C4-2B (cell line): ENCODE data around the gene RAD21L1.

Source experiments
- H3K27ac ChIP-seq: fragments of 450-650 bp; 2 replicates; pipeline ENCODE4 v1.5.1; 2017
- ZFX ChIP-seq: fragments of 450-650 bp; IDR thresholded peaks from 2 replicates; pipeline ENCODE4 v1.6.1; 2017
- TF ChIP-seq, protein P1 (sequence below): fragments of 450-650 bp; conservative IDR thresholded peaks from 2 replicates; pipeline ENCODE4 v1.5.1; 2017; ENCODE audit warnings: mild to moderate bottlenecking

The RAD21L1 gene

DNA sequence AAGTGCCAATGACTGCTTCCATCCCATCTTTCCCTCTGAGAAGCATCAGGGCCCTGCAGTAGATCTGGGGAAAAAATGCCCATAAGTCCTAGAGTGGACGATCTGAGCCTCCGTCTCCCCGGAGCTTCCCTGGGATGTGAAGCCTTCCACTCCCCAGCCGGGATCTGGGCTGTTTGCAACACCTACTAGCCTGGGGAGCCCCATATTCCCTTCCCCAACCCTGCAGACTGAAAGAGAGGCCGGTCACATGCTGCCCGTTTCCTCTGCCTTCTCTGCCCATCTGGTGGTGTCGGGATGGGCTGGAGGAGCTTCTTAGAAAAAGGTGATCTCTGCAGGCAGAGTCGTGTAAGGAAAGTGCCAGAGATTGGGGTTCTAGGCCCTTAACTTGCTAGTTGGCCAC lies 41.3 kb downstream of the RAD21L1 start:
- TF ChIP-seq, protein P1, sequence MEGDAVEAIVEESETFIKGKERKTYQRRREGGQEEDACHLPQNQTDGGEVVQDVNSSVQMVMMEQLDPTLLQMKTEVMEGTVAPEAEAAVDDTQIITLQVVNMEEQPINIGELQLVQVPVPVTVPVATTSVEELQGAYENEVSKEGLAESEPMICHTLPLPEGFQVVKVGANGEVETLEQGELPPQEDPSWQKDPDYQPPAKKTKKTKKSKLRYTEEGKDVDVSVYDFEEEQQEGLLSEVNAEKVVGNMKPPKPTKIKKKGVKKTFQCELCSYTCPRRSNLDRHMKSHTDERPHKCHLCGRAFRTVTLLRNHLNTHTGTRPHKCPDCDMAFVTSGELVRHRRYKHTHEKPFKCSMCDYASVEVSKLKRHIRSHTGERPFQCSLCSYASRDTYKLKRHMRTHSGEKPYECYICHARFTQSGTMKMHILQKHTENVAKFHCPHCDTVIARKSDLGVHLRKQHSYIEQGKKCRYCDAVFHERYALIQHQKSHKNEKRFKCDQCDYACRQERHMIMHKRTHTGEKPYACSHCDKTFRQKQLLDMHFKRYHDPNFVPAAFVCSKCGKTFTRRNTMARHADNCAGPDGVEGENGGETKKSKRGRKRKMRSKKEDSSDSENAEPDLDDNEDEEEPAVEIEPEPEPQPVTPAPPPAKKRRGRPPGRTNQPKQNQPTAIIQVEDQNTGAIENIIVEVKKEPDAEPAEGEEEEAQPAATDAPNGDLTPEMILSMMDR = no peak
- no peak for TF ChIP-seq ZFX
- H3K27ac ChIP-seq = no peak overlapping the region

DNA sequence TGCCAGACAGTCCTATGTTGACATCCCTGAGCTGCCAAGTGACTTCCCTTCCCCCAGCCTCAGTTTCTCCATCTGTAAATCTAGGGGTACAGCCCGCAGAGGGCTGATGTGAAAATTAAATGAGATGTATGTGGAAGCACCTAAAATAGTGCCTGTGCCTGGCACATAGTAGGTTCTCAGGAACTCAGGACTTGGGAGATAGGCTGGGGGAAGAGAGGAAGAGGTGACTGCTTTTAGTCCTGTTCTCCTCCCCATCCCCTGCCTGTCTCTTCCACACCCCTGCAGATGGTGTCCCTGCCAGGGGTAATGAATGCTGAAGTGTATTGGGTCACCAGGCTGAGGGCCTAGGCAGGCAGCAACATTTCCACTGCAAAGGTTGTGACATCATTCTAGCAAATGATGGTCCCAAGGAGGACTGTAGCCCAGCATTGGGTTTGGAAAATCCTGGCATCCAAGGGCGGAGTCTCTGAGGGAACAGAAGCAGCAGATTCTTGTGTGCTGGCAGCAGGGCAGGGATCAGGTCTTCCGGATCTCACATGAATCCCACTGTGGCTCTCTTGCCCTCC lies 42.0 kb downstream of the RAD21L1 start:
- H3K27ac ChIP-seq = no peak overlapping the region
- TF ChIP-seq ZFX = no peak
- TF ChIP-seq, protein P1 = no peak

DNA sequence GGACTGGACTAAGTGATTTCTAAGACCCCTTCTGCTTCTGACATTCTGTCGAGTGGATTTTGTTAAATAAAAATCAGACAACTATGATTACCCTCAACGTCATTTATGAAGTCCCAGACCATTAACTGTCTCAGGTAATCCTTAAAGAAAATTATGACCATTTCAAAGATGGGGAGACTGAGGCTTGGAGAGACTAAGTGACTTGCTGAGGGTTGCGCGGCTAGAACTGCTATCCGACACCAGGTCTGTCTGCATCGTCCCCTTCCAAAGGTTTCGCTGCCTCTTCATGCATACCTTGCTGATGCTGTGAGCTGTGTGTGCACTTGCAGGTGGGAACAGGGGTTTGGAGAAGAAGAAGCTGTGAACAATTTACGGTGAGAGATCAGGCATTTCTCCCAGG lies 43.4 kb downstream of the RAD21L1 start:
- no peak for TF ChIP-seq ZFX
- TF ChIP-seq, protein P1 = no peak
- H3K27ac ChIP-seq = no peak overlapping the region

DNA sequence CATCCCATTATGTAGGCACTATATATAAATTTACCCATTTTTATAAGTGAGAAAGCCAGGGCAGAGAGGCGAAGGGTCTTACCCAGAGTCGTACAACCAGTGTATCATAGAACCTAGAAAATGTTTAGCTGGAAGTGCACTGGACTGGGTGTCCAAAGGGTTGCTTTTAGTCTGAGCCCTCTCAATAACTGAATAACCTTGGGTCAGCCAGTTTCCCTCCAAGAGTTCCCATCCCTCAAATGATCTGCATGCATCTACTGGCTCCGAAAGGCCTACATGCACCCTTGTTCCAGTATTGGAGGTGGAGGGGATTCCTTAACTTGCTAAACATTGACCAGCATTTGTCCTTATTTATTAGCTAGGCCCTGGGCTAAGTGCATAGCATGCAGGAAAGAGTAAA lies 44.0 kb downstream of the RAD21L1 start:
- no peak for TF ChIP-seq ZFX
- TF ChIP-seq, protein P1 = no peak
- H3K27ac ChIP-seq = no peak overlapping the region

DNA sequence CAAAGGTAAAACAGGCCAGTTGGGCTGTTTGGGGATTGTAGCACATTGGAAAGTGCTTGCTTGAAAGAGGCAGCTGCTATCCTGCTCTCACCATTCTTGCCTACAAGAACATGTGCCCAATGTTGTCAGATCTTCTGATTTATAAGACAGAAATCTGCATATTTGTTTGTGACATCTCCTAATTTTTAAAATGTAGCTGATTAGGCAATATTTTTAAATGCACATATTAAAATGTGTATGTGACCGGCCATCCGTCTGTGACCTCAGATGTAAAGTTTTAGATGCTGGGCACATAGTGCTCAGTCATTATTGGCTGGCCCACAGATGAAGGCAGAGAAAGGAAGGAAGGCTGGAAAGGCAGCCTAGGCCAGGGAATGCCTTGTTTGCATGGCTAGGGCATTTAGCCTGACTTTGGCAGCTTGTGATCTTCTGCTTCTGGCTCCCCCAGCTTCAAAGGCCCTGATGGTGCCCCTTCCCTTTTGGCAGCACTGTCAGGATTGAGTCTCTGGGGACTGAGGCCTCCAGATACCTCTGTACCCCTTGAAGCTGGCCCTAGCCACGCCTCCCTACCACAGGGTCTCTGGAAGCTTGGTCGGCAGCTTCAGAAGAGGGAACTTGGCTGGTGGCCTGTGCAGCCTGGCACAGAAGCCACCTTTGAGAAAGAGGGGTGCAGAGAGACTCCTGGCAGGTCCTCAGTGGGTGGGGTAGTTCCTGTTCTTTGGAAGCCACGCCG lies 46.7 kb downstream of the RAD21L1 start:
- TF ChIP-seq, protein P1 = no peak
- TF ChIP-seq ZFX = no peak

DNA sequence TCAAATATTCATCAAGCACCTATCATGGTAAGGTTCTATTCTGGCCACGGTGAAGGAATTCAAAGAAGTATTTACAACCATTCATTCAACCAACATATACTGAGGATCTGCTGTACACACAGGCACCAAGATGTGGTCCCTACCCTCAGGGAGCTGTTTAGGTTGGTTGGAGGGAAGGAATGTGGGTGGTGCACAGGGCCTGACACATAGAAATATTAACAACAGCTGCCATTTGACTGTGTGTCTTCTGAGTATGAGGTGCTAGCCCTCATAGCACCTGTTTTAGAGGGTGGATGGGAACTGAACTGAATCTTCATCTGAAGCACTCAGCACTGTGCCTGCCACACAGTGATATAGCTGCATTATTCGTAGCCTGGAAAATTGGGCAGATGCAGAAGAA lies 47.5 kb downstream of the RAD21L1 start:
- no peak overlapping the region for H3K27ac ChIP-seq
- TF ChIP-seq ZFX = no peak
- TF ChIP-seq, protein P1 = no peak

More for the DNA sequence above, 46.7 kb downstream of the RAD21L1 start:
- H3K27ac ChIP-seq = no peak overlapping the region

DNA sequence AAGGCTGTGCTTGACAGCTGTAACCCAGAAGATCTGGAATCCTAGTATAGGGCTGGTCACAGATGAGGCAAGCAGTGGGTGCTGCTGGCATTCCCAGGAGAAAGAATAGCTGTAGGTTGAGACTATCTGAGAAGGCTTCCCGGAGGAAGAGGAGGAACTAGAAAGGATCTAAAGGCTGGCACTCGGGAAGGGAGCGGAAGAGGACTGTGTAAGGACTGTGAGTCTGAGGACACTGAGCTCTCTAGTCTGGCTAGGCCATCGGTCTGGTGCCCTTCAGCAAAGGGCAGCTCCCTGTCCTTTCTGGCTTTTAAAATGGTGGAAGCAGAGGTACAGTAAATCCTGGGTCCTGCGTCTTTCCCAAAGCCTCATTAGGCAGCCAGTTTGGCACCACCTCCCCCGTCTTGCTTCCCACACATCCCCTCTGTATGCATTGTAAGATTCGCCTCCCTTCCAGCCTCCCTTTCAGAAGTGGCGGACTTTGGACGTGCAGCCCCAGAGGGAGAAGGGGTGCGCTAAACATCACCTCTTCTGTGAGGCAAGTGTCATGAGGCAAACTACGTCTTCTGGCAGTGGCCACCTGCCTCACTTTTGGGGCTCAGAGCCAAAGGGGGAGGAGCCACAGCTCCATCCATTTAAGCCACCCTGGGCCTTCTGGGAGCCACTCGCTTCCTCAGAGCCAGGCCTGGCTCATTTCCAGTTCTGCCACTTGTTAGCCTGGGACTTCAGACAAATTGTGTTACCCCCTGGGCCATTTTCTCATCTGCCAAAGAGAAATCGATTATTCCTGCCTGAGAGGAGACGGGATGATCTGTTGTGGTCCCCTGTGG lies 48.9 kb downstream of the RAD21L1 start:
- no peak overlapping the region for H3K27ac ChIP-seq

More for the DNA sequence above, 48.9 kb downstream of the RAD21L1 start:
- TF ChIP-seq, protein P1 = no peak
- no peak for TF ChIP-seq ZFX
